ENCODE measurements around the gene SLC35G4. TPM values are rescaled to one million over a fixed set of nuclear protein-coding genes. Genes with fewer than 3 reads are reported as not detected.

SLC35G4 gene
- polyA plus RNA-seq, 1 donor, result not detected

DNA sequence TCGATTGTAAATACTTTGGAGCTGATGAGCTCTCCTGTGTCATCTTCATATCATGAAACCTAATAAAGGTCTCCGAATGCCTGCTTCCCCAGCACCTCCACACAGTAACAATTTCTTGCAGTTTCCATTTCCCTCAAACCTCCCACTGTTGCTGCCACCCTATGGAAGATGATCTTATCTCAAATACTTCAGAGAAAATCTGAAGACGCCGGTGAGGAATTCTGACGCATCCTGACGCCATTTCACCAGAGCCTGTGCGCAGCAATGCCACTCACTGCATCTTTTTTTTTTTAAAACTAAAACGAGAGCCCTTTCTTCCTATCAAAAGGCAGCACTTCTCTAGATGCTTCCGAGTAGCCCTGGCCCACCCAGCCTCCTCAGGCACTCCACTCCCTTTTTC is 47.8 kb downstream of the SLC35G4 start:
- H3K4me1 ChIP-seq (ENCODE audit: control insufficient read depth, insufficient read depth, low read length), result no peaks in the 10 kb centered on the region
- DNase-seq, result no peak
- H3K4me3 ChIP-seq (ENCODE audit: low read length), result no peak overlapping the region
- H3K27me3 ChIP-seq (ENCODE audit: control insufficient read depth, insufficient read depth, low read length), result peaks cover 14% of the 10 kb centered on the region
- H3K27ac ChIP-seq (ENCODE audit: low read length), result no peak overlapping the region
- WGBS (ENCODE audit: insufficient coverage, low lambda C conversion rate), result 100% methylated on average over 3 of the region's 9 CpGs
- H3K9me3 ChIP-seq (ENCODE audit: control insufficient read depth, low read depth, low read length), result no peaks in the 10 kb centered on the region
- H3K36me3 ChIP-seq (ENCODE audit: control insufficient read depth, insufficient read depth, low read length), result no peaks in the 10 kb centered on the region

DNA sequence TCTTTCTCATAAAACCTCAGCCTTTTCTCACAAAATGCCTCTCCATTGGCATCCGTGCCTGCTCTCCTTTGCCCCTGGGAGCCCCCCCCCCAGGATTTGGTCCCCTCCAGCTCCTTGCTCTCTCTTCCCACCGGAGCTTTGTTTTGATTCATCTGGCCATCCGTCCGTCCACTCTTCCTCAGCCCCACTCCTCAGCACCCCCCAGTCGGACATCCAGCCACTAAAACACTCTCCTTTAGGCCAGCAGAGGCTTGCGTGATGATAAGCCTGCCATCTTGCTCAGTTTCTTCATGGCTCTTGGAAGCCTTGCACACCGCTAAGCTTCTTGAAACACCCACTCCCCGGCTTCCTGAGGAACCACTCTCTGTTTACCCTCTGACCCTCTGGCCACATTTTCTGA is 48.2 kb downstream of the SLC35G4 start:
- WGBS (ENCODE audit: insufficient coverage, low lambda C conversion rate), result 60% methylated on average over 1 of the region's 8 CpGs
- H3K4me1 ChIP-seq (ENCODE audit: control insufficient read depth, insufficient read depth, low read length), result no peaks in the 10 kb centered on the region
- H3K27ac ChIP-seq (ENCODE audit: low read length), result no peak overlapping the region
- peaks cover 14% of the 10 kb centered on the region for H3K27me3 ChIP-seq (ENCODE audit: control insufficient read depth, insufficient read depth, low read length)
- H3K36me3 ChIP-seq (ENCODE audit: control insufficient read depth, insufficient read depth, low read length), result no peaks in the 10 kb centered on the region
- H3K9me3 ChIP-seq (ENCODE audit: control insufficient read depth, low read depth, low read length), result no peaks in the 10 kb centered on the region
- no peak for DNase-seq
- no peak overlapping the region for H3K4me3 ChIP-seq (ENCODE audit: low read length)

DNA sequence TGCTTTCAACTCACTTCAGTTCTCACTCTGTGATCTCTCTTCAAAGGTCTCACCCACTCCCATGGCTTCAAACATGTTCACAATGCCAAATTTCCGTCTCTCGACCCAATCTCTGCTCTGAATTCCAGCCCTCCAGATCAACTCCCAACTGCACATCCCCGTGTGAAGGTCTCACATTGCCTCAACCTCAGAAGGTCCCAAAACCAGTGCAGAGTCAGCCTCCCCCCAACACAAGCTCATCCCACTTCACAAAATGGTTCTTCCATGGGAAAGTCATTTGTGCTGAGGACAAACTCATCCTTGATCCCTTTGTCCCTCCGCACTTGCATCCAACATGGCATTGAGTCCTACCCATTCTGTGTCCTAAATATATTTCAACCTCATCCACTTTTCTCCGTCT is 48.6 kb downstream of the SLC35G4 start:
- DNase-seq, result no peak
- Histone ChIP-seq H3K4me3 (ENCODE audit: low read length) (no peak overlapping the region), H3K27ac (ENCODE audit: low read length) (no peak overlapping the region), H3K4me1 (ENCODE audit: control insufficient read depth, insufficient read depth, low read length) (no peaks in the 10 kb centered on the region), H3K27me3 (ENCODE audit: control insufficient read depth, insufficient read depth, low read length) (peaks cover 14% of the 10 kb centered on the region), H3K36me3 (ENCODE audit: control insufficient read depth, insufficient read depth, low read length) (no peaks in the 10 kb centered on the region), H3K9me3 (ENCODE audit: control insufficient read depth, low read depth, low read length) (no peaks in the 10 kb centered on the region)
- 100% methylated on average over 3 of the region's 5 CpGs for WGBS (ENCODE audit: insufficient coverage, low lambda C conversion rate)

DNA sequence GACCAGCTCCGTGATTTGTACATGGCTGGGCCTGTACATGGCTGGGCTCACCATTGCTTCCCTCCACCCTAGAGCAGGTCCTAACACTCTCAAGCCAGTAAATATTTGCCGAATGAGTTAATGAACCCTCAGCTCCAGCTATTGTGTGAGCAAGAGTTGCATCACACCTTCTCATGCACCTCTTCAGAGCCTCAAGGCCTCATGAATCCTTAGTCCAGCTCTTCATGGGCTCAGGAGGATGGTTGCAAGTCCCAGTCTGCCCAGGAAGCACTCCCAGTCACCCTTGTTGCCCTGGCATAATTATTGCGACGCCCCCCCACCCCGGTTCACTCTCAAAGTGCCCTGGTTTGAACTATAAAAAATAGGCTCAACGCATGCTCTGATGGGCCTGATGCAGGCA is 49.6 kb downstream of the SLC35G4 start:
- no CpG with 5 or more reads among the region's 6 CpGs for WGBS (ENCODE audit: insufficient coverage, low lambda C conversion rate)
- no peaks in the 10 kb centered on the region for H3K9me3 ChIP-seq (ENCODE audit: control insufficient read depth, low read depth, low read length)
- H3K4me1 ChIP-seq (ENCODE audit: control insufficient read depth, insufficient read depth, low read length), result no peaks in the 10 kb centered on the region
- H3K36me3 ChIP-seq (ENCODE audit: control insufficient read depth, insufficient read depth, low read length), result no peaks in the 10 kb centered on the region
- no peak overlapping the region for H3K4me3 ChIP-seq (ENCODE audit: low read length)
- no peak overlapping the region for H3K27ac ChIP-seq (ENCODE audit: low read length)
- peaks cover 14% of the 10 kb centered on the region for H3K27me3 ChIP-seq (ENCODE audit: control insufficient read depth, insufficient read depth, low read length)
- no peak for DNase-seq

Other genes with a start within 250 kb of the SLC35G4 start
- 4.4 TPM for gene GNAL, start 79.7 kb downstream of the SLC35G4 start, polyA plus RNA-seq
- gene CHMP1B, start 241.8 kb downstream of the SLC35G4 start, polyA plus RNA-seq, result 48.2 TPM